Activated CD8-positive, alpha-beta memory T cell treated with anti-CD3 and anti-CD28 coated beads, Interleukin-2, amount 50 U/mL, for 1 hour (primary cell): ENCODE measurements around the gene TCF4.

Experiments
- DNase-seq: peaks from one replicate; pipeline ENCODE4 v3.0.0-alpha.2; 2020; ENCODE audit errors: extremely low read depth

The TCF4 gene

GRCh38 chr18:55440988-55441387, 147.0 kb downstream of the TCF4 start:
- no peak for DNase-seq

- DNase-seq = no peak
Measured at GRCh38 chr18:55439056-55439455, 148.9 kb downstream of the TCF4 start.

- DNase-seq = no peak
Measured at GRCh38 chr18:55435592-55435991, 152.4 kb downstream of the TCF4 start.

- DNase-seq = no peak
Measured at GRCh38 chr18:55433648-55434047, 154.3 kb downstream of the TCF4 start.

GRCh38 chr18:55433140-55433539, 154.9 kb downstream of the TCF4 start:
- no peak for DNase-seq

DNA sequence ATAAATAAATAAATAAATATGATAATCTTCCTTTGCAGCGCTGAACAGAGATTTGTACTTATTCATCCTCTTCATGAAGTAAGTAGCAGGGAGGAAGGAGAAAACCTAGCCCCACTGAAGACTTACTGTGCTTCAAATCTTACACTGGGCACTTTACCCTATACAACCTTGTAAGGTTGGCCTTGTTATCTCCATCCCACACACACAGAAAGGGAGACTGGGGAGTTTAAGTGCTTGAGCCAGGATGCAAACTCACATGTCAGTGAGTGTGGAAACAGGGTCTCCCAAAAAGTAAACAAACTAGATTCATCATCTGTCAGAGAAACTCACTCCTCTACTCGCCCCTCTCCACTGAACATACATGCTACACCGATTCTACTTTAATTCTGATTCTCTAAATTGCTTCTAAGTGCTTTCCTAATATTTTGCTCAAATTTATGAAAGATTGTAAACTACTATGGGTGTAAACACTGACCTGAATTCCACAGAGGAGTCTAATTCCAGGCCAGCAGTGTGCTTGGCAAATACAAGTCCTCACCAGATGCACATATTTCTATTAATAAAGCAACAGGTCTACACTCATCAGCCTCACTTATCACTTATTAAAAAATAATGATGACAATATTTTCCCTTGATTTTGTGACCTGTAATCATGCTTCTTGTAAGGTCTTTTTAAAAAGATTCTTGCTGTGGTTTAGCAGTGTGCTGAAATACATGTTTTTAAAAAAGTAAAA, 155.5 kb downstream of the TCF4 start:
- no peak for DNase-seq

DNA sequence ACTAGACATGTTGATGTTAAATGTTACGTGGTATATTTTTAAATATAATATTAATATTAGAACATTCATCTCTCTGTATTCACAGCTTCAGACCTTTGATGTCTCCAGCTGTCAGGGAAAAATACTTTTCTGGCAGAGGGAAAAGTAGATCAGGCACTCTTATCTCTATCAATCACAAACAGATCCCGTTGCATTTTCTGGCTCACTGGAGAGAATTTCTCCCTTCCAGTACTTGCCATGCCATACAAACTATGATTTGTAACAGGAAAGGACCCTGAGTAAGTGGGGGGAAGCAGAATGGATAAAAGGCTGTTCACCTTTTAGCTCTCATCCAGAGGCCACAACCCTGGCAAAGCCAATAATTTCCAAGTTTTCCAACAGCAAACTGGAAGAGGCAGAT, 158.0 kb downstream of the TCF4 start:
- DNase-seq = no peak

GRCh38 chr18:55427951-55428350, 160.0 kb downstream of the TCF4 start:
- DNase-seq = no peak

DNA sequence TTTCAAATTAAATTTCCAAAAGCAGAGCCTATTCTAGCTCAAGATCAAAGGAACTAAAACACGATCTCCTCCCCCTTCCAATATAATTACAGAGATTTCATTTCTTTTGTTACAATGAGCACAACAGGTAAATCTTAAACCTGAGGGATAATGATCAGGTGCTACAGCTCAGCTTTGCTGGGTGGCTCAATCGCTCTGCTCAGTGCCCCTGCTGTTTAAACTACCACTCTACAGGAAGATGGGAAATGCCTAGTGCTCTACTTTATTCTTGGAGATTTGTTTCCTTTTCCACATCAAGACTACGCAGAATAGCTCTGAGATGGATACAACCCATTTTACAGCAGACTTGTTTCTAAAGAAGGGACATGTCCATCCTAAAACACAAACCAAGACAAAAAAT, 162.3 kb downstream of the TCF4 start:
- no peak for DNase-seq

DNA sequence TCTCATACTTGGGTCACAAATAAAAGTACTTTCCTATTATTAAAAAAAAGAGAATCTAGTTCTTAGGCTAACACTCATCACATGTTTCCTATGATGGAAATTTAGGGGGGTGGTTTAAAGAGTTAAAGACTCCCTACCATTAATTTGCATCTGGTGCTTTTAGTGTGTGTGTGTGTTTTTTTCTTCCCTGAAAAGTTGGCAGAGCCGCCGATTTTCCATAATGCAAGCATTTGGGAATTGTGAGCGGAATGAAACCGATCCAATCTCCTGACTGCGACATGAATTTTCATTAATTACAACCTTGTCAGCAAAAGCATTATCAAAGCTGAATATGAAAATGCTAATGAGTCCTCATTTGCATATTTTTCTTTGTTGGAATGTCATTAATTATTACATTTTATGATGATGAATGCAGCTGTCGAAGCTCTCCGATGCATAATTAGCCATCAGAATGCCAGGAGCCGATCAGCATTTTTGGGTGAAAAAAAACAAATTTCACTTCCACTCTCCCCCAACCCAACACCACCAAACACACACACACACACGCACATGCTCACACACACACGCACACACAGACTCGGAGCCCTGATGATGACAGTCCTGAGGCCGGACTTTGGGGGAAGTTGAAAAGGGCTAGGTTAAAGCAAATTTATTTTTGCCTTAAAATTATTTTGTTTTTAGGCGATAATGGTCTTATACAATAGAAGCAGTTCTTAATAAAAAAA, 165.4 kb downstream of the TCF4 start:
- no peak for DNase-seq

DNA sequence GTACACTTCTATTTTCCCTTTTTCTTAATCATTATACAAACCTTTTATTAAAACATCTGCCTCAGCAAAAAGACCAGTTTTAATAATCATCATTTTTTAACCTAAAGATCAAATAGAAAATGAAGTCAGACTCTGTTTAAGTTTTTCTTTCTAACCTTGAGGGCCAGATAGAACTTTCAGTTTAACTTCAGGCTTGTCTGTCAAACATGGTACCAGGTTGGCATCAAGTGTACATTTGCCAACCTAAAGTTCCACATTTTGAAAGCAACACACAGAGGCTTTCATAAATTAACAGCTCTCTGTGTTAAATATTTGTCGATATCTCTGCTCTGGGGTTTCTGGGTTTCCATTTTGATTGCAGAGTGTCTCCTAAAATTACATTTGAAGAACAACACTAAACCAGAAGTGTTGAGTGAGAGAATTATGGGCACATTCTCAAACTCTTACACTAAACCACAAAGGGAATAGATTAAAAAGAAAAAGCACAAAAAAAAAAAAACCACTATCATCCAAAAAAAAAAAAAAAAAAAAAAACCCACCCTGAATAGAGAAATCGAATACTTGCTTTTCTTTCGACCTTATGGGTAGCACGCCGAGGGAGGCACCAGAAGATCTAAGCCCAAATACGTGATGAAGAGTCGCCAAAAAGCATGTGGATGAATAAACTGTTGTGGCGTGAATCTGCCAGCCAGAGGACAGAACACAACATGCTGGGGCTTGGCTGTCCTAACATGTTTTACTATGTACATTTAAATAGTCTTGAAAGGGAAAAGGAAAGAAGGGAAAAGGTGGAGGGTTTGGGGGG, 166.2 kb downstream of the TCF4 start:
- DNase-seq = no peak

DNA sequence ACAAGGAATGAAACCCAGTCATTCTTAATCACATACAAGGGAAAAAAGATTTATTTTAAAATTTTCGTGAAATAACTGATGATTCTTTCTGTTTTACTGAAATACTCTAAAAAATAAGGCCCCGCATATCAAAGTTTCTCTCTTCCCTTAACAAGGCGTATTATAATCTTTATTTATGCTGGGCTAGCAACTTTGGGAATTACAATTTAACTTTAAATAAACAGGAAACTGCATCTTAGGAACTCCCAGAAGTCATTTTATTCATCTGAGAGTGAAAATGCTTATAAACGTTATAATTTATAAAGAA, 166.7 kb downstream of the TCF4 start:
- no peak for DNase-seq

DNA sequence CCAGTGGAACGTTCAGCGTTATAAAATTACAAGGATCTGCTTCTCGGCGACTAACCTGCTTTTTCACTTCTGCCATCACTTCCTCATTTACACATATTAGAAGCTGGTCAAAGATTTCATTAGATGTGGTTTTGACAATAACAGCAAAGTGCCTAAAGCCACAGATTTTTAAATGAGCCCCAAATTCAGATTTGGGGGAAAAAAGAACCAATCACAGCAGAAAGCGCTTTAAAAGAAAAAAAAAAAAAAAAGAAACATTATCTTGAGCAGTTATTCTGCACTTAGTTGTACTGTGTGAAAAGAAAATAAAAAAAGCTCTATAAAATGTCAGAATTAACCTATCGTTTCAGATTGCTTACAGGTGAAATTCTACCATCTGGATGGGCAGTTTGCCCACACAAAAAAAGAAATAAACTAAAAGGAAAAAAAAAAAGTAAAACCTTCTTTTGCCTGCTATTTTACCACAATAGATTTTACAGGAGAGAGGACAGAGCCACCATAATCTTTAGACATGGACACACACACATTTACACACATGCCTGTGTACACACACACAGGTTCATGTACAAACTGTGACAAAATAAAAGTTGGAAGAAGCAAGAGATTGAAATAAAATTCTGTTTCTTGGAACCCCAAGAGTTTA, 167.2 kb downstream of the TCF4 start:
- DNase-seq = no peak

DNA sequence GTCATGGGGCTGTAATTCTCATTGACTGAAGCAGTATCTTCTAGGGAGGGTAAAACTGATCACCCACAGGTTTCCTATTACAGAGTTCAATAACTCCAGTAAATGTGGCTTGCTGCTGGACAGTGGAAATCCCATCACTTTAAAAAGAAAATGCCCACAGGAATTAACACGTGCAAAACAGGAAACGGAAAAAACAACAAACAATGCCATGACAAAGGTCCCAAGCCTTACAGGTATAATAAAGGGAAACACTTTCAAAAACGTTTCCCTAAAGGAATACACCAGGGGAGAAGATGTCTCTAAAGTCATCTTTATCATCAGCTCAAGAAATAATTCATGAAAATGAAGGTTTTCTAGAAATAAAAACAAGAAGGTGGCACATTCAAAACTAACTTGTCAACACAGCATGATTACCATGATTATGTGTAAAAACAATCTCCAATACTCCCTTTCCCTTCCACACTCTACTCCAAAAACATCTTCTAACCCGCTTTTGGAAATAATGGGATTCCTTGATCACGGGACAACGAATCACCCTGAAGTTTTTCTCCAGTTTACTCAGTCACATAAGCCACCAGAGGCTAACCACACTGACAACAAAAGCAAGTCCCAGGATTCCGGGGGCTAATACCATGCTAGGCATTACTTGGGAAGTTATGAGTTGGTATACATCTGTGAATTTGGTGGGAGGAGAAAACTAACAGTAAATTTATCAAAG, 167.9 kb downstream of the TCF4 start:
- DNase-seq = no peak

DNA sequence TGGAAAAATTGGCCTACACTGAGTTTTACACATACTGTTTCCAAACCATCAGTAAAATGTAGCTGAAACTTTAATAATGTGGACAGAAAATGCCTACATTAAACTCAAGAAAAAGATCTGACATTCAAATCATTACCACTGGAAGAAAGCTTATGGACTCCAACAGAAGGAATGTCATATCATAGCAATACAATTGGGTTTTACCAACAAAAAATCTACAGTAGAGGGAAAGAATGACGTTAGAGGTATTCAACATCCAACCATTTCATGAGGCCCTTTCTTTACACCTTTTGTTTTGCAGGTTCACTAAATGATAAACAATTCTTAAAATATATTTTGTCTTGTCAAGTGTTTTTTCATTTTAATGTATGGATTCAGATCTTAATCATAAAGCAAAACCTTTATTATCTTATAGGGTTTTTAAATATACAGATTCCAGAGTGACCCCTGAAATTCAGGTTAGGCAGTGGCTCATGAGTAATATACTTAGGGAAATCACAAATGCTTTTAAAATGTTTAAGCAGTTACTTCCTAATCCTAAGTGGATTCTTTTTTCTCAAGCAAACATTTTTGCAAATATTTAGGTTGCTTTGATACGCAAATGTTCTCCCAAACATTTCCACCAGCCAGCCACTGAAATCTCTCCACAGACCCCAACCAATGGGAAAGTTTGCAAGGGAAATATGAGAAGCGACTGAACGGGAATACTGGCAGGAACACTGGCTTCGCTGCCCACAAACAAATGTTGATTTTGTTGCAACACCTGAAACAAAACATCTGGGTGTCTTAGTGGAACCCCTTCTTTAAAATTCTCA, 168.7 kb downstream of the TCF4 start:
- DNase-seq = no peak

GRCh38 chr18:55418439-55418838, 169.6 kb downstream of the TCF4 start:
- no peak for DNase-seq

GRCh38 chr18:55416791-55417190, 171.2 kb downstream of the TCF4 start:
- DNase-seq = no peak

- peak; percentile 11 for DNase-seq
Measured at GRCh38 chr18:55415258-55415871, 172.6 kb downstream of the TCF4 start.

GRCh38 chr18:55414475-55414874, 173.5 kb downstream of the TCF4 start:
- no peak for DNase-seq

DNA sequence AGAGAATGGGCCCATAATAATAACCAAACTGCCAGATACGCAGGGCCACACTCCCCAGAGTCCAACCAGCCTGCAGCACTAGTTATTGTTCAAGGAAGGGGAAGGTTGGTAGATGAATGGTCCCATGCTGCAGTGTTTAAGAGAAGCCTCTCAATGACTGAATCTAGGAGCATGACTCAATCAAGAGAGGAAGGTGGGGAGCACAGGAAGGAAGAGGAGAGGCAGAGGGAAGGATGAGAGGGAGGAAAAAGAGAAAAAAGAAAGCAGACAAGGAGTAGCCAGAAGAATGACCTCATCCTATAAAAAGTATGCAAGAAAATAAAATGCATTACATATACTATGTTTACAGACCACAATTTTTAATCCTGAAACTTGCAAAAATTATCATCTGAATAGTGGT, 174.5 kb downstream of the TCF4 start:
- no peak for DNase-seq
